Occipital lobe (tissue), 1 donor: ENCODE results near the gene KCNJ9. TPM values are rescaled to one million over a fixed set of nuclear protein-coding genes. Genes with fewer than 3 reads are reported as not detected.

Experiments used
- total RNA-seq: library from RNA; depleted of rRNA; stranded (reverse); fragments of >200 nt; gene quantifications from one replicate; pipeline ENCODE4 v1.2.3, GENCODE V29; 2014

KCNJ9 gene
- total RNA-seq, 1 donor from 2014 or later, result 14.7 TPM

Other genes with a start within 250 kb of the KCNJ9 start
- not detected for gene VSIG8, start 218.9 kb upstream of the KCNJ9 start, total RNA-seq
- gene CFAP45, start 181.4 kb upstream of the KCNJ9 start, total RNA-seq, result 0.47 TPM
- 28.1 TPM for gene TAGLN2, start 156.0 kb upstream of the KCNJ9 start, total RNA-seq
- gene IGSF9, start 135.9 kb upstream of the KCNJ9 start, total RNA-seq, result 5.9 TPM
- not detected for gene SLAMF9, start 127.3 kb upstream of the KCNJ9 start, total RNA-seq
- 9.5 TPM for gene PIGM, start 49.5 kb upstream of the KCNJ9 start, total RNA-seq
- gene KCNJ10, start 11.4 kb upstream of the KCNJ9 start, total RNA-seq, result 1.6 TPM
- gene IGSF8, start 17.1 kb downstream of the KCNJ9 start, total RNA-seq, result 49.8 TPM
- 47.1 TPM for gene ATP1A2, start 34.2 kb downstream of the KCNJ9 start, total RNA-seq
- 0.31 TPM for gene ATP1A4, start 70.1 kb downstream of the KCNJ9 start, total RNA-seq
- 3.4 TPM for gene CASQ1, start 109.0 kb downstream of the KCNJ9 start, total RNA-seq
- 99.0 TPM for gene PEA15, start 123.8 kb downstream of the KCNJ9 start, total RNA-seq
- gene DCAF8, start 181.0 kb downstream of the KCNJ9 start, total RNA-seq, result 64.6 TPM
- gene PEX19, start 203.6 kb downstream of the KCNJ9 start, total RNA-seq, result 32.9 TPM